ENCODE measurements around the gene AMBP.

DNA sequence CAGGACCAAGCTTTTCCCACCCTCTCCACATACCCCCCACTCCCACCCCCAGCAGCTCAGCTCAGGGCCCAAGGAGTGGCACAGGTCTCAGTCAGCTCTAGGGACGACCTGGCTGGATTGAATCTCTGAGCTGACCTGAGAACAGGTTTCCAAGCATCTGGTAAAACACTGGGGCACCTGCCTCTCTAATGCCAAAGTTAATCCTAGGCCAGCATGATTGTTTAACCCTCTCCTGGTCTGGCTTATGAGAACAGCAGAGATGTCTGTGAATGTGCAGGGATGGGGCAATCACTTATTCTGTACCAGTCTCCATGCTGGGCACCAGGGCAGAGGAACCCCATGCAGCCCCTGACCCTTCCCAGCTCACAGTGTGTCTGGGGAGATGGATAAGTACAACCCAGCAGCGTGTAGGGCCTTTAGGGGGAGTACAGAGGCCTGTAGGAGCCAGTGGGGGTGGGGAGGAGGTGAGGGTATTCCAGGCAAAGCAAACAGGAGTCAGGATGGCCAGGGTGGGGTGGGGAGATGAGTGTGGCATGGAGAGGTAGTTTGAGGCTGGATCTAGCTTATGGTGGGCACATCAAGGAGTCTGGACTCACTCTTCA is 21.7 kb upstream of the AMBP start:
- TF ChIP-seq, protein P1, sequence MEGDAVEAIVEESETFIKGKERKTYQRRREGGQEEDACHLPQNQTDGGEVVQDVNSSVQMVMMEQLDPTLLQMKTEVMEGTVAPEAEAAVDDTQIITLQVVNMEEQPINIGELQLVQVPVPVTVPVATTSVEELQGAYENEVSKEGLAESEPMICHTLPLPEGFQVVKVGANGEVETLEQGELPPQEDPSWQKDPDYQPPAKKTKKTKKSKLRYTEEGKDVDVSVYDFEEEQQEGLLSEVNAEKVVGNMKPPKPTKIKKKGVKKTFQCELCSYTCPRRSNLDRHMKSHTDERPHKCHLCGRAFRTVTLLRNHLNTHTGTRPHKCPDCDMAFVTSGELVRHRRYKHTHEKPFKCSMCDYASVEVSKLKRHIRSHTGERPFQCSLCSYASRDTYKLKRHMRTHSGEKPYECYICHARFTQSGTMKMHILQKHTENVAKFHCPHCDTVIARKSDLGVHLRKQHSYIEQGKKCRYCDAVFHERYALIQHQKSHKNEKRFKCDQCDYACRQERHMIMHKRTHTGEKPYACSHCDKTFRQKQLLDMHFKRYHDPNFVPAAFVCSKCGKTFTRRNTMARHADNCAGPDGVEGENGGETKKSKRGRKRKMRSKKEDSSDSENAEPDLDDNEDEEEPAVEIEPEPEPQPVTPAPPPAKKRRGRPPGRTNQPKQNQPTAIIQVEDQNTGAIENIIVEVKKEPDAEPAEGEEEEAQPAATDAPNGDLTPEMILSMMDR (IDR thresholded peaks at IDR 0.05): no peak
- no peak for TF ChIP-seq POLR2A (IDR thresholded peaks at IDR 0.05)

Data from right lobe of liver (tissue), 4 donors.